Anterior cingulate cortex (tissue), 58 donors: Measurements from ENCODE around the gene SMG7.

Experiments used
- DNase-seq, 58 donors: peaks; one replicate each; lab custom pipeline; 2025; lab: John Stamatoyannopoulos, UW

SMG7 gene

DNA sequence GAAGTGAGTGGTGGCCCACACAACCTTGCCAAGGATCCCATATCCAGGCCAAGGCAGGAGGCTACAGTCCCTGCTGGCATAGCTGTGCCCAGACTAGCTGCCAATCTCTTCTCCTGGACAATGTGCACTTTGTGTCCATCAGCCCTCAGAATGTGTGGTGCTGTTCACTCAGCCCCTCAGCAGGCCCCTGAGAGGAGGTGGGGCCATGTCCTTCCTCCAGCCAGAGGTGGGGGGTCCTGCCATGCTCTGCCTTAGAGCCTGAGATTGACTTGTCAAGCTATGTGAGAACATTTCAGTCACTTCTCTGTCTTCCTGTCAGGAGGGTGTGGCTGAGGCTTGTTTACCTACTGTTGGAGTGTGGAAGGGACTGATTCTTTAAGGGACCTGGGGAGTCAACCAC is 116.5 kb downstream of the SMG7 start:
- DNase-seq = peak in 26 of 58 donors; percentile 10 to 71 (median 36)

DNA sequence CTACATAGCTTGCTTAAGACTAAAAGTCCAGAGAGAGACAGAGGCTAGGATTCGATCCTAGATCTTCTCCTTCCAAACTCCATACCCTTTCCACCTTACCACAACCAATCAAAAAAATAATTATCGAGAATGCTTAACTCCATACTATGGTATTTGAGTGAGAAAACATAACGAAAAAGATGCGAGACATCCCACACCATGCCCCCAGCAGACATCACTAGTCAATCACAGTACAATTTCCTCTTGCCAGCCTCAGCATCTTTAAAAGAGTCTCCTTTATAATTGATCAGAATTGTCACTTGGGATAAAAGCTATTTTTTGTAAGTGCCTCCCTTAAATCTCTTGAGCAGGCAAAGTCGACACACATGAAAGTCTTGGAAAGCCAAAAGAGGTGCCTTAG is 117.1 kb downstream of the SMG7 start:
- DNase-seq = no peak

DNA sequence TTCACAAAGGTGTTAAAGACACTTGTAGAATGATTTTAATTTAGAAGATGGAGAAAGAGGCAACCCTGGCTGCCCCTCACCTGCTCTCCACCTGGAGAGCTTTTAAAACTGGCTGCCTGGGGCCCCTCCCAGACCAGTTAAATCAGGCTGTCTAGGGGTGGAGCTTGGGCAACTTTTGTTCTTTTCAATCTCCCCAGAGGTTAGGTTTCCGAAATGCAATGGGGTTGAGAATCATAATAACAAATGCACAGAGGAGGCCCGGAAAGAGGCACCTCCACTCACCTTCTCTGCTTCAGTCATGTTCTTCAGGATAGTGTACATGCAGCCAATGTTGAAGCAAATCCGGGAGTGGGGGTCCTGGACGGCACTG is 117.6 kb downstream of the SMG7 start:
- no peak for DNase-seq

DNA sequence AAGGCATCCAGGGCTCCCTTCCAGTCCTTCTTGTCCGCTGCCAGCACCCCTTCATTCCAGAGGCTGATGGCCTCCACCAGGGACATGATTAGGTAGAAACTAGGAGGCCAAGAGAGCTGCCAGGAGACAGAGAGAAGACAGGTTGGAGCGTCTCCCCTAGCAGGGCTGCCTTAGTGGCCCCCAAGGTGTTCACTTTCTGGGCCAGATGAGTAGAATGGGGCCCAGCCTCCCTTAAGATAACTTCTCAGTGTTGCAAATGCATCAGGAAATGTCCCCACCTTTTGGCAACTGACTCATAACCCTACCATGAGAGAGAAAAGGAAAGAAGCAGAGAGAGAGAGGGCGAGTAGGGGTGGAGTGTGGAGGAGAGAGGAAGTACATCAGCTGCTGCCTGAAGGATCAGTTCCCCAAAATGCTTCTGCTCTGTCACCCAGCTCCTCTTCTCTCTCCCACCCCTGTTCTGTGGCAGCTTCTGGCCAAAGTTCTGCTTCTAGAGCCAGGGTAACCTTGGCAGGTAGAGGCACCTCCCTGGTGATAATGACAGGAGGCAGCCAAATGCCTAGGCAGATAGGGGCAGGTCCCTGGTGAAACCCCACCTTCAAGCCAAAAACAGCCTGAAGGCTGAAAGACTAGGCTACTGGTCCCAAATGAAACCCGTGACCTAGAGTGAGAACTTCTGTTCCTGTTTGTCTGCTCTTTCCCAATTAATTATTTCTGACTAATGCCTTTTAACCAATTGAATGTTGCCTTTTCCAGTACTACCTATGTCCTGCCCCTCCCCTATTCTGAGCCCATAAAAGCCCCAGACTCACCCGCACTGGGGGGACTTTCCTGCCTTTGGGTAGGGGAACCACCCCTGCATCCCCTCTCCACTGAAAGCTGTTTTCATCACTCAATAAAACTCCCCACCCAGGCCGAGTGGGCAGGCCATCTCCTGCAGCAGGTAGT is 118.2 kb downstream of the SMG7 start, which contains the start of gene NCF2:
TSS of gene NCF2 (minus strand) at position 216 of the 948 bp plus-strand sequence. CDS start at position 86, 130 bp downstream.
- peak in 5 of 58 donors; percentile 15 to 28 (median 19) for DNase-seq

DNA sequence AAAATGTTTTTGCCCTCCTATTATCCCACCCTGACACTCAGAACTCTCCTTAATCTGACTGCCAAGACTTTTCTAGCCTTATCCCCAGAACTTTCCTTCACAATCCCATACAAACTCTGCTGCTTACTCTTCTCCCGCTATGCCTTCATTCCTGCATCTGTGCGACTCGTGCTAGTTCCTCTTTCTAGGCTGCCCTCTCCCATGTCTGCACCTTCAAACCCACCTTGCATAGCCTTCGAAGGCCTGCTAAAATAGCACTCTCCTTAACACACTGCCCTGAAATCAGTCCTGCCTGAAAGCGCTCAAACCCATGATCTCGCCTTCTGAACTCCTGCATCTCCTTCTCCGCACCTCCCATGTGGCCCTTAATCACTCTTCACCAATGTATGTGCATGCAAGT is 120.4 kb downstream of the SMG7 start:
- DNase-seq = no peak

DNA sequence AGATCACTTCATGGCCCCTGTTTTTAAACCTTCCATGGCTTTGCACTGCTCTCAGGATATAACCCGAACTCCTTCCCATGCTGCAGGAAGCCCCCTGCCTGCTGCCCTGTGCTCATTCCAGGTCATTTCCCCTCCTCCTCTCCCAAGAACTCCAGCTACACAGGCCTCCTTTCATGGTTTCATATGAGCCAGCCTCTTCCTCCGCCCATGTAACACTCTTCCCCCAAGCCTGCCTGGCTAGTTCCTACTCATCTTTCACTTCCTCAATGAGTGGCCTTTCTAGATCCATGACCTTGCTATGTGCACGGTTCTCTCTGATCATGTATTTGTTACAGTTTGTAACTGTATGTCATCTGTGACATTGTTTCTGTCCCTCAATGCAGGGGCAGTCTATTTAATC is 121.1 kb downstream of the SMG7 start:
- peak in 6 of 58 donors; percentile 14 to 38 (median 18) for DNase-seq

DNA sequence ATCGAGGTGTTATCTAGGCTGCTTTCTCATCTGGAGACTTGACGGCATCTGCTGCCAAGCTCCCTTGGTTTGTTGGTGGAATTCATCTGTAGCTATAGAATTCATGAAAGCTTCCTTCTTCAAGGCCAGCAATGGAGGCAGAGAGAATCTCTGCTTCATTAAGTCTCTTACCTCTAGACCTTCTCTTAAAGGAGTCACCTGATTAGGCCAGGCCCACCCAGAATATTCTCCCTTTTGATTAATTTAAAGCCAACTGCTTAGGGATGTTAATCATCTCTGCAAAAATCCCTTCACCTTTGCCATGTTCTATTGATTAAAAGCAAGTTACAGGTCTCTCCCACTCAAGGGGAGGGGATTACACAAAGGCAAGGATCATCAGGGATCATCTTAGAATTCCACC is 123.2 kb downstream of the SMG7 start:
- DNase-seq = no peak

DNA sequence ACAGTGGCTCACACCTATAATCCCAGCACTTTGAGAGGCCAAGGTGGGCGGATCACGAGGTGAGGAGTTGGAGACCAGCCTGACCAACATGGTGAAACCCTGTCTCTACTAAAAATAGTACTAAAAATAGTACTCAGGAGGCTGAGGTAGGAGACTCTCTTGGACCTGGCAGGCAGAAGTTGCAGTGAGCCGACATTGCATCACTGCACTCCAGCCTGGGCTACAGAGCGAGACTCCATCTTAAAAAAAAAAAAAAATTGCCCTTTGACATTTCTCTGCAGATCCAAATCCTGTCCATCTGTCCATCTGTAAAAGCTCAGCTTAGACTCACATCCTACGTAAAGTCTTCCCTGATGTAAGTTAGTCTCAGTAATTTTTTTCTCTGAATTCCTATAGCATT is 124.2 kb downstream of the SMG7 start:
- no peak for DNase-seq

DNA sequence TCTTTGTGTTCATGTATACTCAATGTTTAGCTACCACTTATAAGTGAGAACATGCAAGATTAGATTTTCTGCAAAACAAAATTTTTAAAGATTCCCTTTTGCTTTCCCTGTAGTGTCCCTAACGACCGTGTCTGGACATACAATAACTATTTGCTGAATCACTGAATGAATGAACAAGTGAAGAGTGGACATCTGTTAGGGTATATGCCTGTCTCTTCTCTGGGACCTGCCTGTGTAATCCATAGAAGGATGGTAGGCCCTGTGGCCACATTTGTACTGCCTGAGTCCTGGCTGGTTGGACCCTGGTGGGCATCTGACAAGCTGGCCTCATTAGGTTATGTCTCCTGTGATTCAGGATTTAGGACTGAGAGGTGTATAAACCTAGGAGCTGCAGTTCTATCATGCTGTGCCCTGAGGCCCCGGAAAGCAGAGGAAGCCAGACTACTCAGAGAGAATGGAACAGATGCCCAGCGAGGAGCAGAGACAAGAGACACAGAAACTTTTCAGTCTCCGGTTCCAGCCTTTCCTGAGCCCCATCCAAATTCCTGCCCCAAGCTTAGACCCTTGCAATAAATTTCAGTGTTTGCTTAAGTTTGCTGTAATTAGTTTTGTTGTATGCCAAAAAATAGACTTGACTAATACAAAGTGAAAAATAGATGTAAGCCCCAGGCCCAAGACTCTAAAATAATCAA is 125.5 kb downstream of the SMG7 start:
- DNase-seq = peak in 1 of 58 donors; percentile 11

DNA sequence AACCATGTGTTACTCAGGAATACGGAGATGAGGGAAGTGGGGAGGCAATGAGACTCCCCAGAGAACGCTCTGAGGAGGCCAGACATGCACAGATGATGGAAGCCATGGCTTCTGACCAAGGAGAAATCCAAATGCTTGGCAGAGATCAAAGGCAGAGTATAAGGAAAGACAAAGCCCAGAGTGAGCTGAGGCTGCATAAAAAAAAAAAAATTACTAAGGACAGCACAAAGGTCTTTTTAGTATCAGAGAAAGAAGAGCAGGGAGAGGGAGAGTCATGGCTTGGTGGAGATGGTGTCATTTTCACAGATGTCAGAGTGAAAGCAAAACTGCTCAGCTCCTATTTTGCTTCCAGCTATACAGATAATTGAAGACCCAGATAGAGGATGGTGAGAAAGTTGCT is 126.1 kb downstream of the SMG7 start:
- DNase-seq = peak in 1 of 58 donors; percentile 26

DNA sequence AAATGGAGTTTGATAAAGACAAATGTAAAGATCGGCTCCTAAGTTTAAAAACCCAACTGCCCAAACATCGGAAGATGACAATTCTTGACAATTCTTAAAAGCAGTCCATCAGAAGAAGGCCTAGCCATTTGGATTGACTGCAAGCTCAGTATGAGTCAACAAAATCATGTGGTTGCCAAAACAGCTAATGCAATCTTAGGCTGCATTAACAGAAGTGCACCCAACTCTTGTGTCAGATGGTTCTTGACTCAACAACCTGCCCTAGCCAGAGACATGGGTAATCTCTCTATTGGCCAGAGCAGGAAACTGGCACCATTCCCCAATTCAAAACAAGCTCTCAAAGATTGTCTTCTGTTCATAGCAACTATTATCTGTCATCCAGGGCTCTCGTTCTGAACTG is 127.8 kb downstream of the SMG7 start:
- DNase-seq = no peak

DNA sequence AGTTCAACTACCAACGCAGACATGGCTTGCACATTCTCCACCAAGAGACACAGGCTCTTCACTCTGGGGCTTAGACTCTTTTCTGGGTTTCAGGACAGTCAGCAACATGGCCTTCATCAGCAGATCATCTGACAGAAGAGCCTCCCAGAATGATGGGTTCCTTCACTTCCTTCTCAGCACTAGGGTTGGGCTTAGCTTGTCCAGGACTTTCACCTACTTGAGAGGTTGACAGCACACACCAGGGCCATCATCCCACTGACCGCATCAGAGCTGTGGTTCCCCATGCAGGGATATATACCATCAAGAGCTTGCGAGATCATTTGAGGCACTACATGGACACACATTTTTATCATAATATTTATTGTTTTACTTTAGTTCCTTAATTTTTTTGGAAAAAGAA is 128.3 kb downstream of the SMG7 start:
- no peak for DNase-seq

DNA sequence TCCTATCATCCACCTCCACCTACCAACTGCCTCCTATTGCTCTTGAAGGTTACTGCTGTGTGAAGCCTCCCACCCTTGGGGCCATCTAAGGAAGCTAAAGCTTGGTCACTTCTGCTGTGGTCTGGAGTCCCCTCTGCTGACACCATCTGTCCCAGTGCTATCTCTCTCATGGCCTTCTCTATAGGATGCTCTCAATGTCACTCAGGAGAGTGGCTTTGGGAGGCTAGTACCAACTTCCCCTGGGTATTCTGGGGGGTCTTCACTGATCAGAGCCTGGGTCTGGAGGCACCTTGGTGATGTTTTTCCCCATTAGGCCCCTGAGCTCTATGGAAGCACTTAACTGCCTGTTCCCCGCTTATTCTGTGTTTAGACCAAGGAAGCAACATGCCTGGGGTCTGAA is 130.2 kb downstream of the SMG7 start:
- no peak for DNase-seq
